Left forelimb (tissue), 1 donor: ENCODE results near the gene TMEM63C.
"Not testable (repeated sequence)": the region's sequence is repeated elsewhere in the genome, so short reads cannot be mapped to it uniquely, and the experiment has no call there.

Experiments used
- DNase-seq: peaks from one replicate; pipeline ENCODE4 v3.0.0-alpha.2; 2018; ENCODE audit warnings: low spot score

Gene TMEM63C

DNA sequence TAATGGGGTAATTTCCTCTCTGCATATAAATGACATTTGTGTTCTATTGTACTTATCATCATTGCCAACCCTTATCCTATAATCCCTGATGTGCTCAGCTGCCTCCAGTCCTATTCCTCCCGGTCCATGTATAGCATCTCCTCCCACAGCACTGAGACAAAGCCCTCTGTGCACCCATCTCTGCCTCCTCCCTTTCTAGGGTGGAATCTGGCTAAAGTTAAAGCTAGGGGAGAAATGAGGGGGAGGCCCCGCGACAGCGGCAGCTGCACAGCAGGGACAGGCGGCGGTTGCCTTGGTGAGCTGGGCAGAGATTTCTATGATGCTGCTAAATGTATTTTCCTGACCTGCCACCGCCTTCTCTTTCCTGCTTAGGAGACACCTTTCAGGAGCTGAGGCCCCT lies 27.2 kb upstream of the TMEM63C start:
- DNase-seq, result no peak

DNA sequence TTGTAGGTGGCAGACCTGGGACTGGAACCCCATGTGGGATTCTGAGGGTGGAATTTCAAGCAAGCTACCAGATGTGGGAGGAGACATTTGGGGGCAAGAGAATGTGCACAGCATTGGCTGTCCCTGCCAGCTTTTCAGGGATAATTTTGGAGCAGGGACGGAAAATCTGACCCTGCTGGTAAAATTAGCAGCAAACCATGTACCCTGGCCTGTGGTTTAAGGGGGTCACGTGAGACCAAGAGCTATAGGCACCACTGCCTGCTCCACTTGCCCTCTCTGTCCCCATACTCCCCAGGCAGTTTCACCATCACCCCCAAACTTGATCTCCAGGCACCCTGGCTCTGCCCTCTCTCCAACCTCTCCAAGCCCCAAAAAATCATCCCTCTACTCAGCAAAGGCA lies 26.5 kb upstream of the TMEM63C start:
- DNase-seq, result no peak

DNA sequence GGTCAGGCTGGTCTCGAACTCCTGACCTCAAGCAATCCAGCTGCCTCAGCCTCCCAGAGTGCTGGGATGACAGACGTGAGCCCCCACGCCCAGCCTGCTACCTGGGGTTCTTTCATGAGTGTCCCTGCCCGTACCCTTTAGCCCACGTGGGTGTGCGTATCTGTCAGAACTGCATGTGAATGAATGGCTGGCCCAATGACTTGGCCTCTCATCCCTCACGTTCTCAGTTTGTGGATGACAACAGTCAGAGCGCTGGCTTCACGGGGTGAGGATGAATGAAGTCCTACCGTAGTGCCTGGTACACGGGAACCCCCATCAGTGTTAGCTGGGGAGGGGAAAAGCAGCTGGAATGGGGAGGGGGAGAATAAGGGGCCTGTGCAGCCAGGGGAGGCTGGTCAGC lies 23.9 kb upstream of the TMEM63C start:
- no peak for DNase-seq

DNA sequence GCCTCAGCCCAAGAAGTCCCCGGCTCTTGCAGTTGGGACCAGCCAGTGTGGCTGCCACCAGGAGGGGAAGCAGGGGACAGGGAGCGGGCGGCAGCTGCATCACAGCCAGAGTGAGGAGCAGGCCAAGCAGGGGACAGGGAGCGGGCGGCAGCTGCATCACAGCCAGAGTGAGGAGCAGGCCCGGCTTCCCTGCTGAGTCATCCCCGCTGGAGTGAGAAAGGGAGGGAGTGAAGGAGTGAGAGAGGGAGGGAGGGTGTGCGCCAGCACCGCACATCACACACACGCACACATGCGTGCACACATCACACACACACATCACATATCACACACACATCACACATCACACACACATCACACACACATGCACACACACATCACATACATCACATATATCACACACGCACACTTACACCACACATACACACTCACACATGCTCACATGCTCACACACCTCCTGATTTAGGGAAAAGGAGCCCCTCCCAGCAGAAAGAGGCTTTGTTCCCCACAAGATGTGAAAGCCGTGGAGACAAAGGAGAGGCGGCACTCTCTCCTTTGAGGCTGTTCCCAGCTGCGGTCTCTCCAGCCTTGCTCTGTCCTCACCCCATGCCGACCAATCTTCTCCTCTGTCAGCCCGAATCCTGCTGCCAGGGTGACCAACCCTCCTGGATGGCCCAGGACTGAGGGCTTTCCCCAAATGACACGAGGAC lies 23.3 kb upstream of the TMEM63C start:
- DNase-seq, result no peak

DNA sequence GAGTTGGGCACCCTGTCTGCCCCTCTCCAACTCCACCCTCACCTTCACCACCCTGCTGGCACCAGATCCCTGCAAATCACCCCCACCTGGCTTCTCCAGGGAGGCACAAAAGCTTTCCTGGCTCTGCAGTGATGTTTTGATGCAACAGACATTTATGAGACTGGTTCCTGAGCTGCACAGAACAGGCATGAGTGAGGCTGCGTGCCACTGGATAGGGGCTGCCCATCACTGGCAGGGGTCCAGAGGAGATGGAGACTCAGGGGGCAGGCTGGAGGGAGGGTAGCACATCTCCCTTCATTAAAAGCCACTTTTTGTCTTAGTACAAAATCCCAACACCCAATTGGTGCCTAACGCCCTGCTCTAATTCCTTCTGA lies 22.7 kb upstream of the TMEM63C start:
- DNase-seq, result no peak

DNA sequence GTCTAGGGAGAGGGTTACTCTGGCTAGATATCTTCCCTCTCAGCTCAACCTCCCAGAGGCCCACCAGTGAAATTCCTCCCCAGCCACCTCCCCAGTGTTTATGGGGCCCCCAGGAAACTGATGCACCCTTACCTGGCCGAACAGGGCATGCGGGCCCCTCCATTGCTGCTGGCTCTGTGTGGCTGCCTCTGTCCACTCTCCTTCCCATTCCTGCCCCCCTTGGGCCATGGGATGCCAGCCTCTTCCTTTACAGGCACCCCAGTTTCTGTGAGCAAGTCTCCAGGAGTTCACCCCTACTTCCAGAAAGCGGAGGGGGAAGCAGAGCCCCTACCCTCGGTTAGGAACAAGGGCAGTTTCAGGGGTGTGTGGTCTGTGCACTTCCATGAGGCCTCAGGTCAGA lies 20.6 kb upstream of the TMEM63C start:
- no peak for DNase-seq

DNA sequence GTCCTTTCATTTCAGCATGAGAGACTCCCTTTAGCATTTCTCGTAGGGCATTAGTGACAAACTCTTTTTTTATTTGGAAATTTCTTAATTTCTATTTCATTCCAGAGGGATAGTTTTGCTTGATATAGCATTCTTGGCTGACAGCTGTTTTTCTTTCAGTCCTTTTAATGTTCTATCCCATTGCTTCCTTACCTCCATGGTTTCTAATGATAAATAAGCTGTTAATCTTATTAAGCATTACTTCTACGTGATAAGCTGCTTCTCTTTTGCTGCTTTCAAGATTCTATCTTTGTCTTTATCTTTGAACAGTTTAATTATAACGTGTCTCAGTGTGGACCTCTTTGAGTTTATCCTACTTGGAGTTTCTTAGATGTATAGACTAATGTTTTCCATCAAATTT lies 11.6 kb upstream of the TMEM63C start:
- no peak for DNase-seq

DNA sequence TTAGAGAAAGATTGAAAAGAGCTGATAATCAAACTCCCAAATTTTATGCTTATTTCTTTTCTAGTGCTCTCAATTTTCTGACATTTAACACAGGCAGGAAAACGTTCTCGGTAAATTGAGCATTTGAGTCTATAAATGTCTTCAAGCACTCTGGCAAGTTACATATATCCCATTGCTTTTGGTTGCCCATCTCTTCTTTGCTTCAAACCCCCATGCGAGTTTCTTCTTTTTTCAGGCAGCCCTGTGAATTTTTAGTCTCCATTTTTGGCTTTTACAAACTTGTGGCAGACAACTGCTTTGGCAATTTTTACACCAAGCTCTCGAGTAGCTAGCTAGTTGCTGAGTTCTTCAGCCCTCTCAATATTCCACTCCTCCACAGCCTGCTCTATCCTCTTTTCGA lies 8.7 kb upstream of the TMEM63C start:
- DNase-seq, result no peak

DNA sequence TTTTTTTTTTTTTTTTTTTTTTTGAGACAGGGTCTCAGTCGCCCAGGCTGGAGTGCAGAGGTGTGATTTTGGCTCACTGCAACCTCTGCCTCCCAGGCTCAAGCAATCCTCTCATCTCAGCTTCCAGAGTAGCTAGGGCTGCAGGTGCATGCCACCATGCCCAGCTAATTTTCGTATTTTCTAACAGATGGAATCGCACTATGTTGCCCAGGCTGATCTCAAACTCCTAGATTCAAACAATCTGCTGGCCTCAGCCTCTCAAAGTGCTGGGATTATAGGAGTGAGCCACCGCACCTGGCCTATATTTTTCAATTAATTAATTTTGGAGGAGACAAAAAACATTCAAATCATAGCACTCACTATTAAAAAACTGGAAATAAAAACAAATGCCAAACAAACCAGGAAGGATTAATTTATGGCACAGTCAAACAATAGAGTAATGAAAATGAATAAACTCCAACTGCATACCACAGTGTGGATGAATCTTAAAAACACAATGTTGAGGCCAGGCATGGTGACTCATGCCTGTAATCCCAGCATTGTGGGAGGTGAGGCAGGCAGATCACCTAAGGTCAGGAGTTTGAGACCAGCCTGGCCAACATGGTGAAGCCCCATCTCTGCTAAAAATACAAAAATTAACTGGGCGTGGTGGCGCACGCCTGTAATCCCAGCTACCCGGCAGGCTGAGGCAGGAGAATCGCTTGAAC lies 7.5 kb upstream of the TMEM63C start:
- DNase-seq, result not testable (repeated sequence)

DNA sequence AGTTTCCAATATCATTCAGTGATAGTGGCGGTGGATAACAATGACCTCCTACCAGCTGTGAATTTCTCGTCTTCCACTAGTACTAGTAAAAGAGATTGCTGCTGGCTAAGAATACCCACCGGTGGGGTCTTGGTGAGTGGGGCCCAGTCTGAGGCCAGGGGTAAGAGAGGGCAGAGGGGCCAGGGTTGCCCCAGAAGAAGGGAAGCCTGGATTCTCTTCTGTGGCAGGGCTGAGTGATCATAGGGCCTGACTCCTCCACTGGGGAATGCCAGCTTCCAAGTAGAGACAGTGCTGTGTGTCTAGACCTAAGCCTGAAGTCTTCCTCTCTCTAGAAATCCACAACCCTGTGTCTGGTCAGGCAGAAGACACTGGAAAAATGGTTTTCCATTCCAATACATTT lies 5.8 kb upstream of the TMEM63C start:
- DNase-seq, result no peak

DNA sequence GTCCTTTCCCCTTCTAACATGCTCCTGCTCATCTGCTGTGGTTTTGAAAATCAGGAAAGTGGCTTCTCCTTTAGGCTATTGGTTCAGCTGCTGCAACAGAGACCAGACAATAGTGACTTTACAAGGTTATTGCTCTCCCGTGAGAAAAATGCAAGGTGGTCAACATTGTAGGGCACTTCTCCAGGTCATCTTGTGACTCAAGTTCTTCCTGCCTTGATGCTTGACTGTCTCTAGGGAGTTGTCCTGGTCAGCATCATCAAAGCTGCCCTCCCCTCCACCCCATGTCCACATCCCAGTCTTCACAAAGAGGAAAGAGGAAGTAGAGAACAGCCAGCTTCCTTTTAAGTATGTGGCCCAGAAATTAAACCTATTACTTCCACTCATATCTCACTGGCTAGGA lies 3.9 kb upstream of the TMEM63C start:
- no peak for DNase-seq

DNA sequence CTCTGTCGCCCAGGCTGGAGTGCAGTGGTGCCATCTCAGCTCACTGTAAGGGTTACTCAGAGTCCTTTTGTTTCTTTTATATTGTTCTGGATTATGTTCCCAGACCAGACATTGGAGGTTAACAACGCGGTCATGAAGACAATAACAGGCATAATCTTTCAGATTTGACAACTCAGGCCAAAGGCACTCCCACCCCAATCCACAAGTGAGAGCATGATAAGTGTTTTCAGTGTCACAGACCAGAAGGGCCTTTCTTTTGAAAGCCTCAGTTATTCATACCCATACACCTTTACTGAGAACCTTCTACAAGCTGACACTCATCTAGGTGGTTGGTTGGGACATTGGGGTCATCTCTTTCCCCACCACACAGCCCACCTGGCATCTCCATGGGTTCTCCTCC lies 2.9 kb upstream of the TMEM63C start:
- DNase-seq, result no peak

DNA sequence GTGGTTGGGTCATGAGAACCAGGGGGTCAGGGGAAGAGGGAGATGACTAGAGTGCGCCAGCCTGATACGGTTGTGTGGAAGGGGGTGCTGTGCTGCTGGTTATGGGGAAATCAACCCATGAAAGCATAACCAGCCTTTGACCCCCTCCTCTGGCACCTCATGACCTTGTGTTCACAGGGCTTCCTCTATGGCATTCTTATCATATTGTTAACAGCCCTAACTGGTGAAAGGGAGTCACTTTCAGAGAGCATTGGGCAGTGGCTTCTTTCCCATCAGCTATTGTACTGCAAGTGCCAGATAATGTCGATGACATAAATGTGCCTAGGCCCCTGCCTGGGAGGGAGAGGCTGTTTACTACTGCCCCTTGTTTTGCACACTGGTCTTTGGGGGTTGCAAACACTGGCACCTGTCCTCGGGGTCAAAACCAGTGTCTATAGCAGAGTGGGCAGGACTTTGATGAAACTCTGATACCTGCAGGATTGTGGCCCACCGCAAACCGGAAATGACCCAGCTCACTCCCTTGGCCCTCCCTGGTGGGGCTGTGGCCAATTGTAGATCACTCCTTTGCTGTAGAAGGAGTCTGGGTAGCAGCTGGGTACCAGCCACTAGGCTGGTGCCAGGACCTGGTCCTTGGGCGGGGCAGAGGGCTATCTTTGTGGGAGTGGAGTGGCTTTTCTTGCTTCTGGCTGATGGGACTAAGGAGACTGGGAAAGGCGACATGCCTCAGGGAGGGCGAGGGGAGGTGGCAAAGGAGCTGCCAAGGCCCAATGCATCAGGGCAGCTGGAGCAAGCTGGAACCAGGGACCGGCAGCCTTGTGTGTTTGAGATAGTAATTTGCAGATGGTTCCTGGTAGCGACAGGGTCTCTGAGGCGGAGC lies 634 bp upstream of the TMEM63C start:
- DNase-seq, result no peak

DNA sequence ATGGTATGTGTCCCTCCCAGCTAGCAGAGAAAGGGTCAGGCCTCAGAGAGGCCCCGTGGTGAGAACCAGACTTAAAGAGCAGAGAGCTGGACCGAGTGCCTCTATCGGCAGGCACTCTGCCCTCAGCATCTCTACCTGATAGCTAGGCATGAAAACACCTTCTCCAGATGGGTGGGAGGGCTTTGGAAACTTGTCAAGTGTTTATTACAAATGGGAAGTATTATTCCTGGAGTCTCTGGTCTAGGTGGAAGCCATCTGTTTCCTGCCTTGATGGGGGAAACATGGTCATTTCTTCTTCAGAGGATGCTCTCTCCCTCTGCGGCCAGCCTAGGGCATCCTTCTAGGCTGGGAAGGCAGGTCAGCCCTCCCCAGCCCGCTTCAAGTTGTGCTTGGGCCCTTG lies 2.3 kb downstream of the TMEM63C start:
- DNase-seq, result no peak

DNA sequence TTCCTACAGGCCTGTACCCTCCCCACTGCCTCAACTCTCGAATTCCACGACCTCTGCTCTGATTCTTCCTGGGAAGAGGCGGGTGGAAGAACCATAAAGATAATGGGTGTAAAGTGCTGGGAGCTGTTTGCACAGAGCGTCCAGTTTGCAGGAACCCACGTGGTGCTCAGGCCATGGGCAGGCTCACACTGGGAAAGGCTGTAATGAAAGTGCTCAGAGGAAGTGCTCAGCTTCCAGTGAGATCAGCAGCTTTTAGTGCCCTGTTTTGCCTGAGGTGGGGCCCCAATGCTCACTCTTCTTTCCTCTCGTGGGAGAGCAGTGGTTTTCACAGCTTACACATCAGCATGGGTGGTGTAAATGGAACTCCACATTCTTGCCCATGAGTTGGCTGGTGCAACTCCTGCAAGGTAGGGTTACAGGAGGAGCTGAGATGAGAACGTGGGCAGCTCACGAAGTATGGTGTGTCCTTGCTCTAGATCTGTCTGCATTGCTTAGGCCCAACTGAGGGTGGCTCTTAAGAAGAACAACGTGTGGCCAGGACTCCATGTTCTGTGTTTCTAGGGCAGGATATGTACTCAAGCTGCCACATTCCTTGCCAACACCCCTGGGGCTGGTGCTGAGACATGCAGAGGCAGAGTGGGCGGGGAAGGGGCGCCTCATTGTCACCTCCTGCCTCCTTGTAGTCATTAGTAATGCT lies 2.9 kb downstream of the TMEM63C start:
- no peak for DNase-seq

DNA sequence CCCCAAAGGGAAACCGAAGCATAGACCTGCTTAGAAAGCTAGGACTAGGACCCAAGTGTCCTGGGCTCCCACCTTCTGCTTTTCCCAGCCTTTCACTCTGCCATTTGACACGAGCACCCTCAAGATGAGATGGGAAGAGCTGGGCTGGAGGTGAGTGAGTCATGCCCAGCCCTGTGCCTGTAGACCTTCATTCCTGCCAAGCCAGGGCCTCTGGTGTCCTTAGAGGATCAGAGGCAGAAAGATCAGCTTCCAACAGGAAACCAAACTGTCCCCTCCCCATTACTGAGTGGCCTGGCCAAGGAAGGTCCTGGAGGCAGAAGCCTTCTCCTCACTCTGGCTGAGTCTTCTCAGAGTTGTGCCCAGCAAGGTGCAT lies 3.5 kb downstream of the TMEM63C start:
- DNase-seq, result no peak

DNA sequence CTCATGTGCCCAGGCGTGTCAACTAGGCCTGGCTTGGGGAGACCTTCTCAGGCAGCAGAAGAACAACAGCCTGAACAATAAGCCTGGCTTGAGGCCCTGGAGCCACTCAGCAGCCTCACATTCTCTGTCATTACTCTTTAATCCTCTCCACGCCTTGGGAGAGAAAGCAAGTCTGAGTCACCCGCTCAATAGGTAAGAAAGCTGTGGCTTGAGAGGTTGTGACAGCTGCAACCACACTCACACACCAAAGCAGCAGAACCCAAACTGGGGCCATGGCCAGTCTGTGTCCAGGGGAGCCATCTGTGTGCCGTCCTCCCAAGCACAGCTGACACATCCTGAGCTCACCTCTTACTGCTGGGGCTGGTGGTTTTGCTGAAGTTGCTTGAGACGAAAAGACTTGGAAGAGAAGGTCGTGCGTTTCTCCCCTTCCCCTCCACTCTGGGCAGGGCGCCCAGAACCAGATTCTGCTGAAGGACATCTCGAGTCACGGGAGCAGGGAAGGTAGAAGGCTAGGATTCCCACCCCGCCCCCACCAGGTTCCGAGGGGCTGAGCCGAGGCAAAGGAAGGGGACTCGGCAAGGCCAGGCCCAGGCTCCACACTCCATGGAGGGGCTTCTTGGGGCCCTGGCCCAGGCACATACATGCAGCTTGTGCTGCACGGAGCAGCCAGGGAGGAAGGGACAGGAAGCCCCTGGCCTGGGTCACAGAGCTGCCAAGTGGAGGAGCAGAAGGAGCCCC lies 5.5 kb downstream of the TMEM63C start:
- DNase-seq, result no peak

DNA sequence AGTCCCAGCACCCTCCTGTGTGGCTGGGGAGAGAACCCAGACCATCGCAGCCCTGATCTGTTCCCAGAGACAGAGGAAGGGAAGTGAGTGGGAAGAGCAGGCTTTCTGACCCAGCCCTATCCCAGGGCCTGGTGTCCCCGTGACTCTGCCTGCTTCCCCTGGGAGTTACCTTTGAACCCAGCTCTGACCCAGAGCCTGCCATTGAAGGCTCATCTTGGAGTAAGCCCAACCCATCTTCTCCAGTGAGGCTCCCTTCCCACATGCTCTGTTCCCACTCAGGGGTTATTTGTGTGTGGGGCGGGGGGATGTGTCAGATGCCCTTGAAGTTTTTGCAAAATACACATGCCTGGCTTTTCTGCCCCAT lies 6.0 kb downstream of the TMEM63C start:
- DNase-seq, result no peak

DNA sequence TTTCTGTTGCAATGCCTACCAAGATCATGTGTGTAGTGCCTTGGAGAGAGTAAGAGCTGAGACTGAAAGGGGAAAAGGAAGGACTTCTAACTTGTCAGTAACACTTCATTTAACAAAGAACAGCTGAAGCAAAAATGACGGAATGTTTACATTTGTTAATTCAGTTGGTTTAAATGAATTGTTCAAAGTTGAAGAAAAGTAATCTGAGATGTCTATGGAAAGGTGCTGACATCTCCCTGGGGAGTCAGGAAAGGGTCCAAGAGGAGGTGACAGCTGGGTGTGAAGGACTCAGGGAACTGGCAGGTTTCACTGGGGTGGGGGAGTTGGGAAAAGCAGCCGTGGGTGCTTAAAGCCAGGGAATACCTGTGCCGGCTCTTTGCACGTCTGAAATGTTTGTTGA lies 7.9 kb downstream of the TMEM63C start:
- no peak for DNase-seq

DNA sequence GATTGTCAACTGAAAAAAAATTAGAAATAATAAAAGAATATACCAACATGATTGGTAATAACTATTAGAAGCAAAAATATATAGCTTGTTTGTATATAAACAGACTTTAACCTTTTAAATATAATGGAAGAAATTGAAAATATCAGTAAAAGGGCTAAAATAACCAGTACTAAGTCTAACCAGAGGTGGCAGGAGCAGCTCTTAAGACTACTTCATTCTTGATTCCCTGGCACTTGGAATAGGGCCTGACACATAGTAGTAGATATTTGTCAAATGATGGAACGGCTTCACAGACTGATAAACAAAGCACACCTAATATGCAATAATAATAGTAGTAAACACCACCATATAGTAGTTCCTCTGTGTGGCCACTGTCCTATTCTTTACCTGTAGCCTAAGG lies 9.4 kb downstream of the TMEM63C start:
- DNase-seq, result no peak

DNA sequence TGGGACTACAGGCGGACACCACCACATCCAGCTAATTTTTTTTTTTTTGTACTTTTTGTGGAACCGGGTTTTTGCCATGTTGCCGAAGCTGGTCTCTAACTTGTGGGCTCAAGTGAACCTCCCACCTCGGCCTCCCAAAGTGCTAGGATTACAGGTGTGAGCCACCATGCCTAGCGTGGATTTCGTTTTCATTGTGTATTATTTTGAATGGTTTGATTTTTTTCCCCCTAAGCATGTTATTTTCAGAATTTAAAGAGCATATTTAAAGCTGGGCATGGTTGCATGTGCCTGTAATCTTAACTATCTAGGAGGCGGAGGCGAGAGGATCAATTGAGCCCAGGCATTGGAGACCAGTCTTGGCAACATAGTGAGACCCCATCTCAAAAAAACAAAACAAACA lies 13.1 kb downstream of the TMEM63C start:
- no peak for DNase-seq

DNA sequence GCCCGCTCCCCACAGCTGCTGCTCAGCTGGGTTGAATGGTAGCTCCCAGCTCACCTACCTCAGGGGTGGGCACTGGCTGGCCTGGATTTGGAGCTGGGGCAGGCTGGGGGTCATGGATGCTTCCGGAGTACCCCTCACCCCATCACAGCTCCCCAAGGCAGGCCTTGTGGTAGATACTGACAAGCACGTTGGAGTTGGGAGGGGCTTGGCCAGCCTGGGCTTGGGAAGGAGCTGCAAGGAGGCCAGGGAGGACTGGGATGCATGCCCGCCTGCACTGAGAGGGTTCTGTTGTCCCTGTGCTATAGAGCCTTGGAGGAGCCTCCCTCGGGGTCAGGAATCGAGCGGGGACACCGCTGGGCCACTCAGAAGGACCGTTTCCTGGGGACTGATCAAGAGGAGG lies 14.2 kb downstream of the TMEM63C start:
- DNase-seq, result no peak
